Left renal pelvis (tissue), 4 donors: ENCODE results near the gene UCK1. TPM values are rescaled to one million over a fixed set of nuclear protein-coding genes. Genes with fewer than 3 reads are reported as not detected.

Experiments used
- DNase-seq, 4 donors: peaks; one replicate each; pipeline ENCODE4 v3.0.0-alpha.2; 2013; ENCODE audit warnings: low read depth in 4 of 4, low spot score in 3 of 4
- polyA plus RNA-seq, 4 donors: library from polyadenylated mRNA; unstranded; fragments of 120-200 nt; gene quantifications; one replicate each; pipeline ENCODE4 v1.2.1, GENCODE V29; 2013; ENCODE audit not compliant: insufficient read length in 4 of 4

UCK1 gene
- polyA plus RNA-seq, 4 donors, result 26.5 to 44.5 (median 36.4) TPM

DNA sequence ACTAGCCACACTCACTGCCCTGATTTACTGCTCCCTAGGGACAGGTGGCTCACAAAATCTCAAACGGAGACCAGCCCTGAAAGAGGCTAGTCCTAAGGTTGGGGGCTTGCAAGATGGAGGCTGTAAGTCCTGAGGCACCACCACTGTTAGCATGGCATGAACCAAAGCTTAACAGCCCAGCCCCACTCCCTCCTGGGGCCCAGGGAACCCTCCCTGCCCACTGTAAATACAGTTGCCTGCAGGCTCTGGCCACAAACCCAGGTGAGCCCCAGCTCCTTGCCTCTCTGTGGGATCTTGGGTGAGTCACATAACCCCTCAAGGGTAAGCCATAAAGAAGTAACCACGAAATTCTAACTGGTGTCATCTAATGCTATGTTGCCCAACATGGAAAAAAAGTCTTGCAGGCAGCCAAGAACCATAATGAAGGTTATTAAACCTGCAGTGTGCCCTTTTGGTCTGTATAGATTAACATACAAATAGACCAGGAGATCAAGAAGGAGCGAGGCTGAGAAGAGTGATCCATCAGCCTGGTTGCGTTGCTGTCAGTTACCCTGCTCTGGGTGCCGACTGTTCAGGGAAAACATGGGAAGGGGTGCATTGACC is 30.0 kb downstream of the UCK1 start:
- no peak for DNase-seq

DNA sequence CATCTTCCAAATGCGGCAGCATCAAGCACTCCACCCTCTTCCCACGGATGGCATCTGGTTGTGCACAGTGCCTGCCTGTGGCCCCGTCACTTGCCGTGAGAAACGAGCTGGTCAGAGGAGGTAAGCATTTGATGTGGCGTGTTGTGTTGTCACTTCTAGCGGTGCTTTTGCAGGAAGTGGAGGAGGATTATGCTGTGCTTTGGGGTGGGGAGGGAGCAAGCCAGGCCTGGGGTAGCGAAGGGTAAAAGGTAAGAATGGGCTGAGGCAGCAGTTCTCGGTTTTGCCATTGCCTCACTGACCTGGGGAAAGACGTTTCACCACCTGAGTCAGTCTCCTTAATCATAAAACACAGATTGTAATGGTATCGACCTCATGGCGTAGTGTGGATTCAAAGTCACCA is 30.7 kb downstream of the UCK1 start:
- DNase-seq, result no peak

DNA sequence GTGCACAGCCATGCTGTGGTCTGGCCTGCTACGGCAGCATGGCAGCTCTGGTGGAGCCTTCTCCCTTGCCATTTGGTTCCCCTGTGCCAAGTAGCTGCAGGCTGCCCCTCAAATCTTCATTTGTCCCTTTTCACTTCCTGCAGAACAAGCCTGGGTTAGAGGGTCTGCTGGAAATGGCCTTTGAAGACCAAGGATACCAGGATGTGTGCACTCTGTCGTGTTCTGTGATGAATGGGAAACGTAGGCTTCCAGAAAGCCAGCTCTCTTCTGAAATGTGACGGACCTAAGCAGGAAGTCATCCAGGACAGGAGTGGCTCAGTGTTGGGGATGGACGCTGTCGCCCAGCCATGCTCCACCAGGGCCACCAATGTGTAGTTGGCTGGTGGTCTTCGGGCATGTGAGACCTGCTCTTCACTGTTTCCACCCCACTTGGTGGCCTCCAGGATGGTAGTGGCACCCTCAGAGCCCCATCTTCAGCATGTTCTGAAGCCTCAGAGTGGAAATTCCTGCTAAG is 31.8 kb downstream of the UCK1 start:
- no peak for DNase-seq

DNA sequence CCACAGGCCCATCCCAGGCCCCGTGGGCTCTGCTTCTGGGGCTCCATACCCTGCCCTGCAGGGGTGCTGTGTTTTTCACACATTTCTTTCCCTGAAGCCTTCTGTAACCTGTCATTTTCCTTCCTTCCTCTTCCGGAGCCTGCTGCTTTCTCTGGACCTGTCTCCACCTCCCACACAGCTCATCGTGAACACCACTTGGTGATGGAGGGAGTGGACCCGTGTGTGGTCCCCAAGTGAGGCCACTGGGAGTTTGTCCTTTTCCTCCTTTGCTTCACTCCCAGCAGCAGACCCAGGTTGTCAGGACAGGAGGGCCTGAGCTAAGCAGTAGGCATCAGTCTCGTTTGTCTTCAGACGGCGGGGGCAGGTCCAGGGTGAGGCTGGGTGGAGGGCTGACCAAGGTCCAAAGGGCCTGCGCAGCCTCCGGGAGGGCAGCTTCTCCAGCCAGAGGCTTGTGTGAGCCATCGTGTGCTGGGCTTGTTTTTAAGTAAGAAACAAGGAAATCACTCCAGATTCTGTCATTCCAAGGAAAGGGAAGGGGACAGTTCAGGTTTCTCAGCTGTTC is 34.1 kb downstream of the UCK1 start:
- no peak for DNase-seq

DNA sequence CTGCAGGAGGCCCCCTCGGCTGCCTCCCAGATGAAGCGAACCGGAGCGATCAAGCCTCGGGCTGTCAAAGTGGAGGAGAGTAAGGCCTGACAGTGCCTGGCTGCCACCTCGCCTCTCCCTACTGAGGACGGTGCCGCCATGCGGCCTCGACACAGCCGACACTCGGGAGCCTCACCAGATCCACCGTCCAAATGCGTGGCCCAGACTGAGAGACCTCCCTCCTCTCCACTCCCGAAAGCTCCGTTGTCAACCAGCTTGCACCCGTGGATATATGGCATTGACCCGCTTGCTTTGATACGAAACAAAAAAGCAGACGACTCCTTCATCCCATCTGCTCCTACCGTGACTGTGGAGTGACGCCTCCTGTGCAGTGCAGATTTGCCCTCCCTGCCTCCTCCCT is 35.3 kb downstream of the UCK1 start:
- DNase-seq, result no peak

DNA sequence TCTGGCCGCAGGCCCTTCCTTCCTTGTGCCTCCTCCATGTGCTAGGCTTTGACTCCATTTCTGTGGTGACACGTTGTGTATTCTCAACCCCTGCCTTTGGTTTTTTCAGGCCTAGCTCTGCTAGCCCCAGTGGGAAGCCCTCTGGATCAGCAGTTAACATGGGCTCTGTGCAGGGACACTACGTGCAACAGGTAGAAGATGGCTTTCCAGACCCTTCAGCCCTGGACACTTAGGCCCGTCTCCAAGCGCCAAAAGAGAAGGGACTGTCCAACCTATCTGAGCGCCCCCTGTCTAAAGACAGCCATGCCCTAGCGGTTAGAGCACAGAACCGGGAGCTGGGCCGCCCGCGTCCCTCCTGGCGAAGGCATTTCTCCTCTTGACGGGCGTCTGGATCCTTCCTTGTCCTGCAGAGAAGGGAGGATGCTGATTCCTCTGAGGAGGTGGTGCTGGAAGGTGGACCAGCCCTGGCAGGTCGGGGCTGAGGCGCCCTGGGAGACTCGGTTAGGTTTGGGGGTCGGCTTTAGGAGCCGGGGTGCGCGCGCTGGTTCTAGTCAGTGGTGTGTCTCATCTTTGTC is 36.7 kb downstream of the UCK1 start:
- DNase-seq, result no peak

DNA sequence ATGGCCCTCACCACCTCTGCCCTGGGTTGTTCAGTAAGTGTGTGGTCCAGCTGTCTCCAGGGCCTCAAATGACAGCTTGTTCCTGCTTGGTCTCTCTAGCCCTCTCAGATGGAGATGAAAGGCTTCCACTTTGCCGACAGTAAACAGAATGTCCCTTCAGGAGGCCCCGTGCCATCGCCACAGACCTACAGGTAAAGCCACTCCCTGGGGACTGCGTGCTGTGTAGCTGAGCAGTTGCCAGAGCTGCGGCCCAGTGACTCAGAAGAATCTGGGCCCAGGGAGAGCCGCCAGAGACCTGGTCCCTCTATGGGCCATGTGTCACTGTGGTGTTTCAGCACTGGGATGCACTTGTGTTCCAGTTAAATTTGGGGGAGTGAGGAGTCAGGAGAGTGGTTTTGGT is 39.0 kb downstream of the UCK1 start:
- no peak for DNase-seq

DNA sequence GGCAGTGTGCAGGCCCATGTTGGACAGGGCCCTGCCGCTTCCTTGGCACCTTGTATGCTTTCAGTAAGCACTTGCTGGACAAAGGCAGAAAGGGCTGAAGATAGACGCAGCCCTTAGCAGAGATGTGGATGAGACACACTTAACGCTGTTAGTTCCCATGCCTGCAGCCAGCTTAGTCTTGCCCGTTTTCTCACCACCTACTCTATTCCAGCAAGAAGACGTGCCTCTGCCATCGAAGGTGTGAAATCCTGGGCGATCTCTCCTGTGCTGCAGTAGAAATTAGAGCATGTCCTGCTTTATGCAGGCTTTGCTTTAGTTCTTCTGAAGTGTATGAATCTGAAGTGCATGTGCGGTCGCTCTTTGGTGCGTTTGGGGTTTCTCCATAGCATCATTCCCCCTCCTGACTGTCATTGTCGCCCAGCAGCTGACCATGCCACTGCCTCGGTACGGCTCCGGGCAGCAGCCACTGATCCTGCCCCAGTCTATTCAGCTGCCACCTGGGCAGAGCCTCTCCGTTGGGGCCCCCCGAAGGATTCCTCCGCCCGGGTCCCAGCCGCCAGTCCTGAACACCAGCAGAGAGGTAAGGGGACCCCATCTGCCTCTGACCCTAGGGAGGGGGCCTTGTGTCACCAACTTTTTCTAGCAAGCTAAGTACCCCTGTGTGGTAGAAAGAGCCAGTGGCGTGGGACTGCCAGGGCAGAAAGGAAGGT is 39.9 kb downstream of the UCK1 start:
- DNase-seq, result no peak

DNA sequence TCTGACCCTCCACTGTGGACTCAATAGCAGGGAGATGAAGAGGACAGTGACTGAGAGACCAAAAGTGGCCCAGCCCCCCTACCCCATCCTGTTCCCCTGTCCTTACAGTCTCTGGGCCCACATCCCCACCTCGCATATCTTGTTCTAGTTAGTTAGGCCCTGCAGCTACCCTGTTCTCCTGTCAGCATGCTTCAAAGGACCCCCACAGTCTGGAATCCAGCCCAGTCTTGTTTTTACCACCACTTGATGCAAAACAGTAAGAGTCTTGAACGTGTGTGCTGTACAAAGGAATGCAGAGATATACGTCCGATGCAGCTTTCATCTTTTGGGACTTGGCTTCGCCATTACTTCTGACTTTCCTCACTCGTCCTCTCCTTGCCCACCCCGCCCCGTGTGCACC is 40.5 kb downstream of the UCK1 start:
- no peak for DNase-seq

DNA sequence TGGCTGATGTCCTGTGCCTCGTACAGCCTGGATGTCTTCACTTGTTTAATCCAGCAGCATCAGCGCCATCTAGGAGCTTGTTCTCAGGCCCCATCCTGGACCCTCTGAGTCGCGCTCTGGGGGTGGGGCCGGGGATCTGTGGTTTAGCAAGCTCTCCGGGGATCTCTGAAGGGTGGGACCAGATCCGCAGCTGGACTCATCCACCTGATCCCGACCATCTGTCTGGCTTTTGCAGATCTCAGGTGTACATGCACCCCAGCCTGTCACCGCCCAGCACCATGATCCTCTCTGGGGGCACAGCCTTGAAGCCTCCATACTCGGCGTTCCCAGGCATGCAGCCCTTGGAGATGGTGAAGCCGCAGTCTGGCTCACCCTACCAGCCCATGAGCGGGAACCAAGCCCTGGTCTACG is 43.4 kb downstream of the UCK1 start:
- DNase-seq, result no peak

DNA sequence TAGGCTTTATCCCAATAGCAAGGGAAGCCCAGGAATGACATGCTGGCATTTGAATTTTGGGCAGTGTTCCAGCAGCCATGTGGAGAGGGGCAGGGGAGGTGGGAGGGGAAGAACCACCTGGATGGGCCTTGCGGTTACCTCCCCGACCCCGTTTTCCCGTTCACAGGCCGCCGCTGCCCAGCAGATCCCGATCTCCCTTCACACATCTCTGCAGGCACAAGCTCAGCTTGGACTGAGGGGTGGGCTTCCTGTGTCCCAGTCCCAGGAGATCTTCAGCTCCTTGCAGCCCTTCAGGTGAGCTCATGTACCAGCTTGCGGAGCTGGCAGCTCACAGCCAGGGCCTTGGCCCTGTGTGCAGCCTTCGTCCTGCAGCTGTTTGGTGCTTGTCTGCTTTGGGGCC is 44.1 kb downstream of the UCK1 start:
- DNase-seq, result no peak

DNA sequence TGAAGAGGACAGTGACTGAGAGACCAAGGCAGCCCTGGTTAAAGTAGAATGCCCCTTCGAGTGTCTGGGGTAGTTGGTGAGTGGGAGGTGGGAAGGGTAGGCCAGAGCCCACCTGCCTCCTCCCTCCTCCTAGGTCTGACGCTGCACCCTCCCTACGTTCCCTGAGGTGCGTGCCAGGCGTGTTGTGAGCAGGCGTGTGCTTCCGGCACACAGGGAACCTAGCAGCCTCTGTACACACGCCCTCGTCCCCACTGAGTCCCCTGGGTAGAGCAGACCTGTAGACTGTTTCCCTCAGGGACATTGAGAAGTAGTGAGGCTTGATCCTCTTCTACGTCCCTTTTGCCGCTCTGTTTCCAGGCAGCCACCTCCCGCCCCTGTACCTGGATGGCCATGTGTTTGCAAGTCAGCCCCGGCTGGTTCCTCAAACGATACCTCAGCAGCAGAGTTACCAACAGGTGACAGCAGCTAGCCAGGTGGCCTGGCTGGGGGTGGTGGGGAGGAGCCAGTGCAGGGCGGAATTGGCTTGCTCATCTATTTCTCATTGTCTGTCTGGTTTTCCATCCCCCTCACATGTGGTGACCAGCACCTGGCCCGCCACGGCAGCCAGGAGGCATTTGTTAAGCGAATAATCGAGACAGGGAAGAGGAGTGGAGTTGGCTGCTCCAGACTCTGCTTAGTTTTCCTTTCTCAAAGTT is 45.2 kb downstream of the UCK1 start:
- no peak for DNase-seq

DNA sequence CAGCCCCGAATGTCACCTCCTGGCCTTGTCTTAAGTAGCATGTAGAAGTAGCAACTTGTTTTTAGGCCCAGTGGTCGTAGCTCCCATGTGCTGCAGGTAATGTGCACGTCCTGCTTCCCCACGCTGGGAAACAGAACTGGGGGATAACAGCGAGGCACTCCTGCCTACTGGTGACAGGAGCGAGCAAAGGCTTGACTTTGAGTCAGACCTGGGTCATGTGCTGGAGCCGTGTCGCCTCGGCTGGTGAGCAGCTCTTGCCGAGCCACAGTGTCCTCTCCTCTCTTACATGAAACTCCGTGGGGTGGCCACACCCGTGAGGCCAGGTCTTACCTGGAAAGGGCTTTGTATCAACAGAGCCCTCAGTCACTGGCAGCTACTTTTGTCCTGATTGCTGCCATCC is 45.9 kb downstream of the UCK1 start:
- DNase-seq, result no peak

DNA sequence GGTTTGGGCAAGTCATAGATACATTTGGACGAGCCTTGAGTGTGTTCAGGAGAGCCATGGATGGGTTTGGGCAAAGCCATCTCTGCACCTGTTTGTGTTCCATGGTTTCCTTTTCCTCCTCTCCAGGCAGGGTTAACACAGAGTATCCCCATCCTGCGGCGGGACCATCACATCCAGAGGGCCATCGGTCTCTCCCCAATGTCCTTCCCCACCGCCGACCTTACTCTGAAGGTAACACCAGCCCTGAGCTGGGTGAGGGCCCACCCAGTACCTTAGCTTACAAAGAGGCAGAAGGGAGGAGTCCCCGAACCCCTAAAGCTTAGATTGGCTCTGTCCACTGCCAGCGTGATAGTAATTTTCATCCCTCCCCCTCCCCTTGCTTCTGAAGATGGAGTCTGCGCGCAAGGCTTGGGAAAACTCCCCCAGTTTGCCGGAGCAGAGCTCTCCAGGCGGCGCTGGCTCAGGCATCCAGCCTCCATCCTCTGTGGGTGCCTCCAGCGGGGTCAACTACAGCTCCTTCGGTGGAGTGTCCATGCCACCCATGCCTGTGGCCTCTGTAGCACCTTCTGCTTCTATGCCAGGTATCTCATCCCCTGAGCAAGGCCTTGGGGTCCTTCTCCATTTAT is 46.4 kb downstream of the UCK1 start:
- DNase-seq, result no peak

DNA sequence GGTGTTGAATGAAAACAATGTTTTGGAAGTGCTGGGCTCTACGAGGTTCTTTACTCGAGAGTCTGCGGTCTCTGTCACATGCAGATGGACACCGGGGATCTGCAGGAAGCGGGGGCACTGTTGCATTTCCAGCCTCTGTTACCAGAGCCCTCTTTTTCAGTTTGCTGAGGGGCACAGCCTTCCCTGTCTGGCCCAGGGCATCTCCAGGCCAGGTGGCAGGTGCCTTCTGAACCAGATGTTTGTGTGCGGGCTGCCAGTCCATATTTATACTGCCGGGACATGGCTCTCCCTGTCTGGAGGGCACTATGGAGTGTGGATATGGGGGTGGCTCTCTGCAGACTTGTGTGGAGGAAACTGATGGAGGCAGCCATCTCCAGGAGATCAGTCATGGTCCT is 47.0 kb downstream of the UCK1 start:
- DNase-seq, result no peak

DNA sequence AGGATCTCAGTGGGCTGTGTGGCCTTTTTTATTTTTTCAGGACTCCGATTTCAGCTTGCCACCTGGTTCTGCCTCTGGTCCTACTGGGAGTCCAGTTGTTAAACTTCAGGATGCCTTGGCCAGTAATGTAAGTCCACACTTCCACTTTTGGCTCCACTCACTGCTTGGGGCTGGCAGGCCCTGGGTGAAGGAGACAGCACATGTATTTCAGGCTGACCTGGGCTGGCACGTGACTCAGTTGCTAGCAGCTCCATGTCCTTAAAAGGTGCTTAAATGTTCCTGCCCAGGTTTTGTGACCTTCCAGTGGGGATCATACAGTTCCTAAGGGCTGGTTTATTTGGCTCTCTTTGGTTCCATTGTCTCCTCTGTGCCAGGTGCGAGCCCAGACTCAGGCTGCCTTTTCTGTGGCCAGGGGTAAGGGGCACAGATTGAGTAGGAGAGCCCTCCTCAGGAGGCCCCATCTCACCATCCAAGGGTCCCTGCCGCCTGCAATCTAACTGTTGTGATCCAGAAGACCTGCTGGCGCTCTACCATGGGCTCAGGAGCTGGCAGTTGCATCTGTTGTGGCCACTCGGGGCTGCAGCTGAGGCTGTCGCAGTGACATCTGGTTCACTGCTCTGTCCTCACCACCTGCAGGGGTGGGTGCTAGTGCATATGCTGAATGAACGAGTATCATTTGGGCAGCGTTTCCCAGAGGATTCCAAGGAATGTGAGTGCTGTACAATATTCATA is 47.6 kb downstream of the UCK1 start:
- no peak for DNase-seq

DNA sequence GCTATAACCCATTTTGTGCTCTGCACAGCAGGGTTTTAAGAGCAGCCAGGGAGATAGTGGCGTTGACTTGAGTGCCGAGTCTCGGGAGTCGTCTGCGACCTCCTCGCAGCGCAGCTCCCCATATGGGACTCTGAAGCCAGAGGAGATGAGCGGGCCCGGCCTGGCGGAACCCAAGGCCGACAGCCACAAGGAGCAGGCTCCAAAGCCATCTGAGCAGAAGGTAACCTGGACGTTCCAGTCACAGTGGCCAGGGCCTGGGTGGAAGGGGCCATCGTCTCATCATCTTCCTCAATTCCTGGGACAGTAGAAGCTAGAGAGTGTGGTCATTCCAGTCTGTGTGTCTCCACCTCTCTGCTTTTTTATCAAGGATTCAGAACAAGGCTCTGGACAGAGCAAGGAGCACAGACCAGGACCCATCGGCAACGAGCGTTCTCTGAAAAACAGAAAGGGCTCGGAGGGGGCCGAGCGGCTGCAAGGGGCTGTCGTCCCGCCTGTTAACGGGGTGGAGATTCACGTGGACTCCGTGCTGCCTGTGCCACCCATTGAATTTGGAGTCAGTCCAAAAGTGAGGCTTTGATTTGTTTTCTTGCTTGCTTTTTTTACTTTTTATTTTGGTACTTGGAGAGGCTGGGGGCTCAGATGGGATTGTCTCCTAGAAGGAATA is 48.6 kb downstream of the UCK1 start:
- no peak for DNase-seq

DNA sequence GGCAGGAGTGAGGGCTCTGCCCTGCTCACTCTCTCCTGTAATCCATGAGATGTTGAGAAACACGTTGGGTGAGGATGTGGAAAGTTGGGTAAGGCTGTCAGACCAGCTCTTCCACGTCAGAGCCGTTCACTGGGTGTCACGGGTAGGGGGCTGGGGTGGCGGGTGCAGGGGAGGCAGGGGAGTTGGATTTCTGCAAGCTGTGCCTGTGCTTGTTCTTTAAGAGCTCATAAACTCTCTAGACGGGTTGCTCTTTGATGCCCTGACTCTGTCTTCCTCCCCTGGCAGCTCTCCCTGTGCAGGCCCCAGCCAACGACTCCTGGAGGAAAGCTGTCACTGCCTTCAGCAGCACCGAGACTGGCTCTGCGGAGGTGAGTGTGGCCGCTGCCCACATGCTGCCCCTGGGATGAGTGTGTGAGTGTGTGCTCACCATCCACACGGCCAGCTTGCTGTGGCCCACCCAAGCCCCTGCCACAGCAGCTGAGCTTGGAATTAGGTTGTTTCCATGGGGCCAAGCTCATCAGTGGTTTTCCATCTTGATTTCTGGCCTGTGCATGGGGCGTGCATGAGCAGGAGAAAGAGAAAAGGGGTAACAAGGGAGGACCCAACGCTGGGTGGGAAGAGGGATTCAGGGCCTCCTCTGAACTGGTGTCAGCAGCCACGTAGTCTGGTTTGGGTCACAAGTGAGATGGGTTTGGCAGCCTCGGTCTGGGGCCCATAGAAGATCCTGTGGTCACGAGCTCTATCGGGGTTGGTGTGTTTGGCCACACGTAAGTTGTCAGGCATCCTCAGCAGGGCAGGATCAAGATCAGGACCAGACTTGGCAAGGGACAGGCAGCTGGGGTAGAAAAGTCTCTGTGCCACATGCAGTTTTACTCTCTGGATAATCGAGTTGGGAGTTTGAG is 49.4 kb downstream of the UCK1 start:
- DNase-seq, result no peak

DNA sequence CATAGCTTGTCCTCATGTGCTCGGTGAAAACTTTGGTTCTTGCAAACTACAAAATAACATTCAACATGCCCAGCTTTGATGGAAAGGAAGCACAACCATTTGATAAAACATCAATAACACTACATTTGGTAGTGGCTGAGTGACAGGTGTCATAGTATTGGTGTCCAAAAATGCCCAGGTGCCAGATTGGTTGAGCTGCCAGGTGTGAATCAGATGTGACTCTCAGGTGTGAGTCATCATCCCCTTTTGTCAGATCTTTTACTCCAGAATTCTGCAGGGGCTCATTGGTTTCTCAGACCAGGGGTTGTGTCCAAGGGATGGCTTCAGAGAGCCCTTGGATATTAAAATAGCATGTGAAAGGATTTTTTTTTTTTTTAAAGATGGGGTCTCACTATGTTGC is 50.8 kb downstream of the UCK1 start:
- no peak for DNase-seq
